CD14-positive monocyte (primary cell): Measurements from ENCODE around the gene RHOF. TPM values are rescaled to one million over a fixed set of nuclear protein-coding genes. Genes with fewer than 3 reads are reported as not detected.
"Not testable (repeated sequence)": the region's sequence is repeated elsewhere in the genome, so short reads cannot be mapped to it uniquely, and the experiment has no call there.

Experiments used
- DNase-seq, 3 donors: peaks; one replicate each; pipeline ENCODE4 v3.0.0-alpha.2; 2011 to 2022
- H2AFZ ChIP-seq: 2 replicates; pipeline ENCODE4 v1.6.0; 2012; ENCODE audit warnings: mild to moderate bottlenecking, low read depth, low read length, inconsistent platforms; ENCODE audit not compliant: insufficient read depth, poor library complexity, severe bottlenecking
- H3K27ac ChIP-seq, 2 donors: 1 replicate in 1 of 2; 2 replicates in 1 of 2; pipeline ENCODE4 v1.5.1; 2012 to 2013; ENCODE audit warnings: low read length in 2 of 2, control low read depth in 1 of 2, inconsistent platforms in 1 of 2, low read depth in 1 of 2, mild to moderate bottlenecking in 1 of 2
- H3K27me3 ChIP-seq, 2 donors: one replicate each; pipeline versions ENCODE4 v1.6.0 to v1.6.1; 2011 to 2013; ENCODE audit warnings: low read length in 2 of 2; ENCODE audit not compliant: control insufficient read depth in 2 of 2, insufficient read depth in 2 of 2
- H3K36me3 ChIP-seq, 2 donors: replicated peaks in 1 of 2; 1 replicate in 1 of 2; 2 replicates in 1 of 2; pipeline versions ENCODE4 v1.5.1 to v1.6.1; 2012 to 2013; ENCODE audit warnings: low read length in 2 of 2, control low read depth in 1 of 2, inconsistent platforms in 1 of 2, mild to moderate bottlenecking in 1 of 2; ENCODE audit not compliant: insufficient read depth in 2 of 2, control insufficient read depth in 1 of 2
- H3K4me1 ChIP-seq, 2 donors: 1 replicate in 1 of 2; 2 replicates in 1 of 2; pipeline versions ENCODE4 v1.5.1 to v1.6.1; 2012 to 2013; ENCODE audit warnings: low read length in 2 of 2, control low read depth in 1 of 2, inconsistent platforms in 1 of 2, mild to moderate bottlenecking in 1 of 2, moderate library complexity in 1 of 2; ENCODE audit not compliant: insufficient read depth in 2 of 2, control insufficient read depth in 1 of 2
- H3K4me2 ChIP-seq: replicated peaks from 2 replicates; pipeline ENCODE3; 2012; ENCODE audit warnings: low read length, moderate library complexity, mild to moderate bottlenecking; ENCODE audit not compliant: poor library complexity, severe bottlenecking; ENCODE audit errors: extremely low read depth
- H3K4me3 ChIP-seq, 3 experiments: fragments of 200-600 bp in 1 of 3; sonication (generic) in 1 of 3; replicated peaks in 1 of 3; 1 replicate in 2 of 3; 2 replicates in 1 of 3; pipeline ENCODE4 v1.5.1; 2011 to 2013; ENCODE audit warnings: low read length in 3 of 3, mild to moderate bottlenecking in 3 of 3, control low read depth in 2 of 3, low read depth in 2 of 3, inconsistent platforms in 1 of 3, moderate library complexity in 1 of 3
- H3K79me2 ChIP-seq: 2 replicates; pipeline ENCODE4 v1.6.0; 2012; ENCODE audit warnings: mild to moderate bottlenecking, control low read depth, inconsistent platforms, low read length, moderate library complexity; ENCODE audit not compliant: insufficient read depth
- H3K9ac ChIP-seq: 2 replicates; pipeline ENCODE4 v1.6.0; 2017; ENCODE audit warnings: low read length, mild to moderate bottlenecking; ENCODE audit not compliant: insufficient read depth, poor library complexity, severe bottlenecking
- H3K9me3 ChIP-seq, 2 donors: replicated peaks in 1 of 2; 1 replicate in 1 of 2; 2 replicates in 1 of 2; pipeline versions ENCODE4 v1.5.1 to v1.6.1; 2012 to 2013; ENCODE audit warnings: low read length in 2 of 2, control low read depth in 1 of 2; ENCODE audit not compliant: control insufficient read depth in 1 of 2, insufficient read depth in 1 of 2
- H4K20me1 ChIP-seq: 2 replicates; pipeline ENCODE4 v1.6.0; 2012; ENCODE audit warnings: mild to moderate bottlenecking, low read length, control low read depth, moderate library complexity; ENCODE audit not compliant: insufficient read depth
- H3K27ac Mint-ChIP-seq, 7 donors: one replicate each; pipeline ENCODE4 v1.8.0; 2020; ENCODE audit warnings: mild to moderate bottlenecking in 7 of 7, mixed read lengths in 7 of 7, moderate library complexity in 6 of 7, inconsistent platforms in 2 of 7
- H3K27me3 Mint-ChIP-seq, 3 donors: one replicate each; pipeline ENCODE4 v1.8.0; 2021 to 2022; ENCODE audit warnings: low read depth in 3 of 3, mild to moderate bottlenecking in 3 of 3, mixed read lengths in 3 of 3, moderate library complexity in 3 of 3, inconsistent platforms in 1 of 3
- H3K36me3 Mint-ChIP-seq, 2 donors: one replicate each; pipeline ENCODE4 v1.8.0; 2020; ENCODE audit warnings: mixed read lengths in 2 of 2, inconsistent platforms in 1 of 2, mild to moderate bottlenecking in 1 of 2
- H3K4me1 Mint-ChIP-seq: one replicate; pipeline ENCODE4 v1.8.0; 2020; ENCODE audit warnings: mild to moderate bottlenecking, mixed read lengths
- H3K4me3 Mint-ChIP-seq, 2 donors: one replicate each; pipeline ENCODE4 v1.8.0; 2020; ENCODE audit warnings: mild to moderate bottlenecking in 2 of 2, mixed read lengths in 2 of 2, moderate library complexity in 1 of 2
- H3K9me3 Mint-ChIP-seq, 7 donors: one replicate each; pipeline ENCODE4 v1.8.0; 2020 to 2022; ENCODE audit warnings: mixed read lengths in 7 of 7, mild to moderate bottlenecking in 6 of 7, moderate library complexity in 6 of 7, inconsistent platforms in 2 of 7
- CTCF ChIP-seq: fragments of 200-600 bp; IDR thresholded peaks from one replicate; pipeline ENCODE4 v1.8.0; 2022; ENCODE audit warnings: antibody characterized with exemption, mild to moderate bottlenecking
- WGBS: methylation state at CpG from one replicate; pipeline ENCODE4 v1.1.5; 2013; ENCODE audit warnings: missing lambda C conversion rate; ENCODE audit not compliant: insufficient coverage; 5-methylcytosine and 5-hydroxymethylcytosine counted together
- intact Hi-C, 2 donors: fragments of 100-400 bp; cut with micrococcal nuclease; formaldehyde crosslinking; loops; one replicate each; pipeline versions ENCODE4 v1.15.0 to v1.15.1; 2023
- polyA plus RNA-seq, 3 donors: library from polyadenylated mRNA; depleted of rRNA in 1 of 3; unstranded in 2 of 3; stranded (reverse) in 1 of 3; fragments of 300-500 nt in 2 of 3; fragments of >200 nt in 1 of 3; fragmentation: Illumina TruSeq in 2 of 3; gene quantifications; 1 replicate in 2 of 3; 2 replicates in 1 of 3; pipeline ENCODE4 v1.2.3, GENCODE V29; 2012 to 2021

The RHOF gene
- polyA plus RNA-seq, 3 donors = 7.1 to 25.9 (median 13.6) TPM

- WGBS = 100% methylated on average over 5 of the region's 6 CpGs
- Histone ChIP-seq H3K9ac (no peak overlapping the region), H3K9me3 (no peaks in the 10 kb centered on the region), H3K4me3 (no peak overlapping the region), H2AFZ (no peak overlapping the region), H3K27ac (no peak overlapping the region), H3K4me1 (no peaks in the 10 kb centered on the region), H3K79me2 (no peaks in the 10 kb centered on the region), H3K36me3 (no peaks in the 10 kb centered on the region), H4K20me1 (no peaks in the 10 kb centered on the region), H3K27me3 (no peaks in the 10 kb centered on the region), H3K4me2 (no peak overlapping the region)
- Mint-ChIP-seq H3K36me3 (peaks cover 0 to 2% of the 10 kb centered on the region in 2 donors), H3K27ac (no peak overlapping the region), H3K4me3 (no peak overlapping the region), H3K27me3 (peaks cover 0 to 2% (median 0%) of the 10 kb centered on the region in 3 donors), H3K9me3 (no peaks in the 10 kb centered on the region), H3K4me1 (no peaks in the 10 kb centered on the region)
- no peak for TF ChIP-seq CTCF
- intact Hi-C loops = no loop called here
- no peak for DNase-seq
Measured at GRCh38 chr12:121762269-121762668, 31.2 kb downstream of the RHOF start.

- not testable (repeated sequence) for H3K79me2 ChIP-seq
Measured at GRCh38 chr12:121758536-121758935, 35.0 kb downstream of the RHOF start.

More at GRCh38 chr12:121758536-121758935, 35.0 kb downstream of the RHOF start:
- DNase-seq, H3K4me1 Mint-ChIP-seq, H3K27ac ChIP-seq, H3K9ac ChIP-seq, H3K9me3 ChIP-seq, H3K9me3 Mint-ChIP-seq, H3K36me3 ChIP-seq, H2AFZ ChIP-seq, H3K27me3 Mint-ChIP-seq, H3K4me2 ChIP-seq, H3K4me3 ChIP-seq, H4K20me1 ChIP-seq, H3K27ac Mint-ChIP-seq, H3K4me1 ChIP-seq, H3K27me3 ChIP-seq, H3K36me3 Mint-ChIP-seq, intact Hi-C loops, H3K4me3 Mint-ChIP-seq: not testable (repeated sequence)
- WGBS = 93% methylated on average over 11 of the region's 22 CpGs
